ENCODE results near the gene TIPIN.

GRCh38 chr15:66298803-66299251 is 57.7 kb downstream of the TIPIN start:
- TF ChIP-seq ZBTB11 (tag by site-specific recombination; conservative IDR thresholded peaks at IDR 0.05; ENCODE audit: low read depth) (no peak), ZNF624 (tag by site-specific recombination; IDR thresholded peaks at IDR 0.05) (no peak), CTCF (tag by site-specific recombination; IDR thresholded peaks at IDR 0.05) (no peak), ZNF311 (tag by site-specific recombination; IDR thresholded peaks at IDR 0.05; ENCODE audit: borderline replicate concordance) (no peak), ZNF292 (tag by site-specific recombination; IDR thresholded peaks at IDR 0.05; ENCODE audit: borderline replicate concordance, low read depth) (no peak), ZNF518A (tag by site-specific recombination; conservative IDR thresholded peaks at IDR 0.05; ENCODE audit: low read depth) (no peak), ZNF174 (tag by site-specific recombination; IDR thresholded peaks at IDR 0.05) (no peak), ZNF16 (tag by site-specific recombination; IDR thresholded peaks at IDR 0.05; ENCODE audit: low read depth) (no peak), ZBTB44 (tag by site-specific recombination; IDR thresholded peaks at IDR 0.05) (peak; percentile 91), ZNF704 (tag by site-specific recombination; IDR thresholded peaks at IDR 0.05) (no peak), SALL2 (tag by site-specific recombination; IDR thresholded peaks at IDR 0.05; ENCODE audit: borderline replicate concordance) (no peak), ZNF747 (tag by site-specific recombination; IDR thresholded peaks at IDR 0.05) (no peak)
